WERI-Rb-1 (cell line): ENCODE results near the gene PRTFDC1.

Experiments
- DNase-seq: peaks from one replicate; pipeline ENCODE4 v3.0.0-alpha.2; 2020
- H3K27ac ChIP-seq: fragments of 250-450 bp; sonication (Bioruptor Pico); 2 replicates; pipeline ENCODE4 v1.5.1; 2020; ENCODE audit warnings: mild to moderate bottlenecking, moderate library complexity
- H3K27me3 ChIP-seq: fragments of 250-450 bp; sonication (Bioruptor Pico); 2 replicates; pipeline ENCODE4 v1.5.1; 2021; ENCODE audit warnings: mild to moderate bottlenecking, low read depth, moderate library complexity; ENCODE audit not compliant: insufficient read depth, severe bottlenecking
- H3K36me3 ChIP-seq: fragments of 250-450 bp; sonication (Bioruptor Pico); 2 replicates; pipeline ENCODE4 v1.5.1; 2020; ENCODE audit warnings: mild to moderate bottlenecking, moderate library complexity
- H3K4me3 ChIP-seq: 2 replicates; pipeline ENCODE4 v1.5.1; 2011; ENCODE audit warnings: low read depth, mild to moderate bottlenecking, control low read depth, low read length
- H3K9me3 ChIP-seq: fragments of 250-450 bp; sonication (Bioruptor Pico); 2 replicates; pipeline ENCODE4 v1.5.1; 2021; ENCODE audit warnings: mild to moderate bottlenecking, moderate library complexity; ENCODE audit not compliant: severe bottlenecking
- TF ChIP-seq, protein P1 (sequence below): IDR thresholded peaks from 2 replicates; pipeline ENCODE4 v1.5.1; 2011; ENCODE audit warnings: low read depth, mild to moderate bottlenecking, control low read depth, inconsistent platforms, low read length

Gene PRTFDC1

GRCh38 chr10:24887855-24888231 is 64.6 kb downstream of the PRTFDC1 start:
- Histone ChIP-seq H3K4me3 (no peak overlapping the region), H3K27me3 (no peaks in the 10 kb centered on the region), H3K27ac (no peak overlapping the region), H3K9me3 (no peaks in the 10 kb centered on the region), H3K36me3 (no peaks in the 10 kb centered on the region)
- TF ChIP-seq, protein P1, sequence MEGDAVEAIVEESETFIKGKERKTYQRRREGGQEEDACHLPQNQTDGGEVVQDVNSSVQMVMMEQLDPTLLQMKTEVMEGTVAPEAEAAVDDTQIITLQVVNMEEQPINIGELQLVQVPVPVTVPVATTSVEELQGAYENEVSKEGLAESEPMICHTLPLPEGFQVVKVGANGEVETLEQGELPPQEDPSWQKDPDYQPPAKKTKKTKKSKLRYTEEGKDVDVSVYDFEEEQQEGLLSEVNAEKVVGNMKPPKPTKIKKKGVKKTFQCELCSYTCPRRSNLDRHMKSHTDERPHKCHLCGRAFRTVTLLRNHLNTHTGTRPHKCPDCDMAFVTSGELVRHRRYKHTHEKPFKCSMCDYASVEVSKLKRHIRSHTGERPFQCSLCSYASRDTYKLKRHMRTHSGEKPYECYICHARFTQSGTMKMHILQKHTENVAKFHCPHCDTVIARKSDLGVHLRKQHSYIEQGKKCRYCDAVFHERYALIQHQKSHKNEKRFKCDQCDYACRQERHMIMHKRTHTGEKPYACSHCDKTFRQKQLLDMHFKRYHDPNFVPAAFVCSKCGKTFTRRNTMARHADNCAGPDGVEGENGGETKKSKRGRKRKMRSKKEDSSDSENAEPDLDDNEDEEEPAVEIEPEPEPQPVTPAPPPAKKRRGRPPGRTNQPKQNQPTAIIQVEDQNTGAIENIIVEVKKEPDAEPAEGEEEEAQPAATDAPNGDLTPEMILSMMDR, result no peak
- no peak for DNase-seq

- TF ChIP-seq, protein P1, result no peak
- no peaks in the 10 kb centered on the region for H3K9me3 ChIP-seq
- no peak overlapping the region for H3K27ac ChIP-seq
- no peak overlapping the region for H3K4me3 ChIP-seq
- no peaks in the 10 kb centered on the region for H3K27me3 ChIP-seq
- H3K36me3 ChIP-seq, result no peaks in the 10 kb centered on the region
- no peak for DNase-seq
Measured at GRCh38 chr10:24886290-24886680, 66.1 kb downstream of the PRTFDC1 start.

DNA sequence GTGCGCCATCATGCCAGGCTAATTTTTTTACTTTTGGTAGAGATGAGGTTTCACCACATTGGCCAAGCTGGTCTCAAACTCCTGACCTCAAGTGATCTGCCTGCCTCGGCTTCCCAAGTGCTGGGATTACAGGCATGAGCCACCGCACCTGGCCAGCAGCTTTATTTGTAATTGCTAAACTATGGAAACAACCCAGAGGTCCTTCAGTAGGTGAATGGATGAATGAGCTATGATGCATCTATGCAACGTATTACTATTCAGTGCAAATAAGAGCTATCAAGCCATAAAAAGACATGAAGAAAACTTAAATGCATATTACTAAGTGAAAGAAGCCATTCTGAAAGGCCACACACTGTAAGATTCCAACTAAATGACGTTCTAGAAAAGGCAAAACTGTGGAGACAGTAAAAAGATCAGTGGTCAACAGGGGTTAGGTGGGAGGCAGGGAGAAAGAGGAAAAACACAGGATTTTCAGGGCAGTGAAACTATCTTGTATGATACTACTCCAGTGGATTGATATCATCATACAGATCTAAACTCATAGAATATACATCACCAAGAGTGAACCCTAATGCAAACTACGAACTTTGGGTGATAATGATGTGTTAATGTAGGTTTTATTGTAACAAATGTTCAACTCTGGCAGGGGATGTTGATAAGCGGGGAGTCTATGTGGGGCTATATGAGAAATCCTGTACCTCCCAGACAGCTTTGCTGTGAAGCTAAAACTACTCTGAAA is 66.7 kb downstream of the PRTFDC1 start:
- H3K9me3 ChIP-seq, result no peaks in the 10 kb centered on the region
- H3K27ac ChIP-seq, result no peak overlapping the region
- no peaks in the 10 kb centered on the region for H3K27me3 ChIP-seq
- H3K36me3 ChIP-seq, result no peaks in the 10 kb centered on the region
- no peak overlapping the region for H3K4me3 ChIP-seq
- no peak for DNase-seq
- TF ChIP-seq, protein P1, result no peak

GRCh38 chr10:24884793-24885192 is 67.6 kb downstream of the PRTFDC1 start:
- TF ChIP-seq, protein P1, result no peak
- Histone ChIP-seq H3K27me3 (no peaks in the 10 kb centered on the region), H3K27ac (no peak overlapping the region), H3K4me3 (no peak overlapping the region), H3K36me3 (no peaks in the 10 kb centered on the region), H3K9me3 (no peaks in the 10 kb centered on the region)
- no peak for DNase-seq

- H3K4me3 ChIP-seq, result no peak overlapping the region
- no peak overlapping the region for H3K27ac ChIP-seq
- no peaks in the 10 kb centered on the region for H3K9me3 ChIP-seq
- TF ChIP-seq, protein P1, result no peak
- no peaks in the 10 kb centered on the region for H3K27me3 ChIP-seq
- DNase-seq, result no peak
- no peaks in the 10 kb centered on the region for H3K36me3 ChIP-seq
Measured at GRCh38 chr10:24884316-24884715, 68.1 kb downstream of the PRTFDC1 start.

DNA sequence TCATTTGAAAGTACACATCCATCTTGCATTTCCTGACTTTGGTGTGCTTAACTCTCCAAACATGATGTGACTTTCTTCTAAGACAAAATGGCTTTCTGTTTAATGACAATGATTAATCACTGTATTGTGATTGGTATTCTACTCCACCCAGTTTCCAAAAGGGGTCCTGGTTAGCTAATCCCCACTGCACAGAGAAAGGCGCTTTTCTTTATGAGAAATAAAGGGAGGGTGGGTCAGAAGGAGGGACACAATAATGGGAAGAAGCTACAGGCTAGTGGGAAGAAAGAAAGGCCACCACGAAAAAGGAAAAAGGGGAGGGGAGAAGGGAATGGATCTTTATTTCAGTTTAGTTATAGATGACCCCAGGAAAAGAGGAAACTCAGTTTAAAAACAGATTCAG is 69.2 kb downstream of the PRTFDC1 start:
- no peak for DNase-seq
- no peak overlapping the region for H3K27ac ChIP-seq
- no peak overlapping the region for H3K4me3 ChIP-seq
- TF ChIP-seq, protein P1, result no peak
- no peaks in the 10 kb centered on the region for H3K9me3 ChIP-seq
- H3K27me3 ChIP-seq, result no peaks in the 10 kb centered on the region
- H3K36me3 ChIP-seq, result no peaks in the 10 kb centered on the region
